Smooth muscle cell (in vitro differentiated cells): ENCODE results near the gene BANF1. TPM values are rescaled to one million over a fixed set of nuclear protein-coding genes. Genes with fewer than 3 reads are reported as not detected.

Experiments
- DNase-seq: peaks from one replicate; lab custom pipeline; 2025; ENCODE audit not compliant: unreplicated experiment; lab: John Stamatoyannopoulos, UW
- H2AFZ ChIP-seq: fragments of 200-600 bp; sonication (generic); 2 replicates; pipeline ENCODE4 v1.6.0; 2016; ENCODE audit warnings: antibody characterized with exemption, low read depth, mild to moderate bottlenecking
- H3F3A ChIP-seq: fragments of 200-600 bp; sonication (generic); 2 replicates; pipeline ENCODE4 v1.6.0; 2017; ENCODE audit warnings: antibody characterized with exemption, low read depth
- H3K27ac ChIP-seq: fragments of 200-600 bp; sonication (generic); 2 replicates; pipeline ENCODE4 v1.5.1; 2016; ENCODE audit warnings: low read depth, mild to moderate bottlenecking
- H3K27me3 ChIP-seq: fragments of 200-600 bp; sonication (generic); 2 replicates; pipeline ENCODE4 v1.6.1; 2016; ENCODE audit warnings: low read depth, mild to moderate bottlenecking
- H3K36me3 ChIP-seq: fragments of 200-600 bp; sonication (generic); 2 replicates; pipeline ENCODE4 v1.5.1; 2016; ENCODE audit warnings: low read depth
- H3K4me1 ChIP-seq: fragments of 200-600 bp; sonication (generic); 2 replicates; pipeline ENCODE4 v1.5.1; 2016; ENCODE audit warnings: low read depth
- H3K4me2 ChIP-seq: fragments of 200-600 bp; sonication (generic); 2 replicates; pipeline ENCODE4 v1.6.0; 2016; ENCODE audit warnings: mild to moderate bottlenecking
- H3K4me3 ChIP-seq: fragments of 200-600 bp; sonication (generic); 2 replicates; pipeline ENCODE4 v1.5.1; 2016; ENCODE audit warnings: mild to moderate bottlenecking
- H3K79me2 ChIP-seq: fragments of 200-600 bp; sonication (generic); 2 replicates; pipeline ENCODE4 v1.6.0; 2016; ENCODE audit warnings: low read depth, mild to moderate bottlenecking
- H3K9ac ChIP-seq: fragments of 200-600 bp; sonication (generic); 2 replicates; pipeline ENCODE4 v1.6.0; 2016; ENCODE audit warnings: low read depth
- H3K9me3 ChIP-seq: fragments of 200-600 bp; sonication (generic); replicated peaks from 2 replicates; pipeline ENCODE4 v1.5.1; 2016; ENCODE audit warnings: low read depth
- H4K20me1 ChIP-seq: fragments of 200-600 bp; sonication (generic); 2 replicates; pipeline ENCODE4 v1.6.0; 2016; ENCODE audit warnings: low read depth
- CTCF ChIP-seq: fragments of 200-600 bp; sonication (generic); IDR thresholded peaks from 2 replicates; pipeline ENCODE4 v1.5.1; 2017; ENCODE audit warnings: borderline replicate concordance, mild to moderate bottlenecking, antibody characterized with exemption; ENCODE audit not compliant: insufficient read depth, poor library complexity, severe bottlenecking
- WGBS: methylation state at CpG from one replicate; pipeline ENCODE4 v1.1.7; 2016; ENCODE audit warnings: low lambda C conversion rate; 5-methylcytosine and 5-hydroxymethylcytosine counted together
- polyA plus RNA-seq: library from polyadenylated mRNA; unstranded; fragments of >200 nt; fragmentation: Nextera tagmentation; extraction: Ambion mirVana; gene quantifications from 2 replicates; pipeline ENCODE4 v1.2.1, GENCODE V29; 2016
- total RNA-seq: library from RNA; depleted of rRNA; stranded (reverse); fragments of >200 nt; gene quantifications from 2 replicates; pipeline ENCODE4 v1.2.3, GENCODE V29; 2014

The BANF1 gene
- total and polyA plus RNA-seq, 2 experiments from 2014 or later: 61.7 to 269 TPM

- H3K9ac ChIP-seq: peak overlapping the region; percentile 88
- peak overlapping the region; percentile 95 for H3K27ac ChIP-seq
- no peaks in the 10 kb centered on the region for H3K9me3 ChIP-seq
- no peaks in the 10 kb centered on the region for H3K27me3 ChIP-seq
- H2AFZ ChIP-seq: peak overlapping the region; percentile 93
- peak overlapping the region; percentile 88 for H3K4me2 ChIP-seq
- H3K4me1 ChIP-seq: peaks cover 21% of the 10 kb centered on the region
- H3K36me3 ChIP-seq: peaks cover 4% of the 10 kb centered on the region
- no peak for DNase-seq
- no peak for TF ChIP-seq CTCF
- peaks cover 9% of the 10 kb centered on the region for H4K20me1 ChIP-seq
- H3F3A ChIP-seq: peaks cover 9% of the 10 kb centered on the region
- WGBS: 5% methylated on average over 15 of the region's 40 CpGs
- H3K4me3 ChIP-seq: peak overlapping the region; percentile 91
- peaks cover 33% of the 10 kb centered on the region for H3K79me2 ChIP-seq
Observed at GRCh38 chr11:66002648-66003225, 434 bp downstream of the BANF1 start.

- H3F3A ChIP-seq: peaks cover 9% of the 10 kb centered on the region
- H3K27me3 ChIP-seq: no peaks in the 10 kb centered on the region
- peak overlapping the region; percentile 88 for H3K4me2 ChIP-seq
- WGBS: 94% methylated on average over 6 of the region's 6 CpGs
- peaks cover 4% of the 10 kb centered on the region for H3K36me3 ChIP-seq
- peak overlapping the region; percentile 88 for H3K9ac ChIP-seq
- no peak for TF ChIP-seq CTCF
- DNase-seq: no peak
- H3K9me3 ChIP-seq: no peaks in the 10 kb centered on the region
- H3K27ac ChIP-seq: no peak overlapping the region
- H2AFZ ChIP-seq: no peak overlapping the region
- peaks cover 33% of the 10 kb centered on the region for H3K79me2 ChIP-seq
- peaks cover 21% of the 10 kb centered on the region for H3K4me1 ChIP-seq
- H4K20me1 ChIP-seq: peaks cover 9% of the 10 kb centered on the region
- H3K4me3 ChIP-seq: peak overlapping the region; percentile 91
Observed at GRCh38 chr11:66003291-66003690, 988 bp downstream of the BANF1 start.

- Histone ChIP-seq H3F3A (peaks cover 9% of the 10 kb centered on the region), H3K4me1 (peaks cover 21% of the 10 kb centered on the region), H3K79me2 (peaks cover 32% of the 10 kb centered on the region), H3K27me3 (no peaks in the 10 kb centered on the region), H4K20me1 (peaks cover 9% of the 10 kb centered on the region), H3K9ac (no peak overlapping the region), H2AFZ (no peak overlapping the region), H3K4me3 (no peak overlapping the region), H3K4me2 (no peak overlapping the region), H3K36me3 (peaks cover 4% of the 10 kb centered on the region), H3K9me3 (no peaks in the 10 kb centered on the region), H3K27ac (no peak overlapping the region)
- no peak for DNase-seq
- WGBS: 95% methylated on average over 4 of the region's 4 CpGs
- no peak for TF ChIP-seq CTCF
Observed at GRCh38 chr11:66004186-66004585, 1.9 kb downstream of the BANF1 start.
